ENCODE data around the gene FCRL3.

Gene FCRL3

DNA sequence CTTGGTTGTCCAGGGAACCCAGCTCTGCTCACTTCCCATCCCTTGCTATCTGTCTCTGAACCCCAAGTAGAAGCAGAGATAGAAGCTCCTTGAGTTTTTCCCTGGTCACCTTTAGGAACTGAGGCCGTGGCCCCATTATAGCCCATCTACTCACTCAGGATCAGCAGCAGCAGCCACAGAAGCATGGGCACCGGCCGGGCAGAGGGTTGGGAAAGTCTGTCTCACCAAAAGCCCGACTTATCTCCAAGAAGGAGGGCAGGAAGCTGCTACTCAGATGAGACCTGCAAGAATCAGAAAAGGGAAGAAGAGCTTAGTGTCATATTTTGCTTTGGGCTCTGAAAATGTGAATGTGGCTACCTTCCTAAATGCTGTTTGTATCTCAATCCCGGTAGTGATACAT lies 264 bp downstream of the FCRL3 start:
- H3K9me3 ChIP-seq (ENCODE audit: control insufficient read depth, insufficient read depth, low read depth, low read length): no peaks in the 10 kb centered on the region
- TF ChIP-seq GFI1B (tag by site-specific recombination; IDR thresholded peaks at IDR 0.05) (no peak), KLF9 (tag by site-specific recombination; IDR thresholded peaks at IDR 0.05; ENCODE audit: low read depth) (no peak), ZFP3 (tag by site-specific recombination; IDR thresholded peaks at IDR 0.05; ENCODE audit: low read depth) (no peak), HOXA7 (CRISPR knock-in tag; IDR thresholded peaks at IDR 0.05; ENCODE audit: borderline replicate concordance) (no peak), ZNF707 (tag by site-specific recombination; IDR thresholded peaks at IDR 0.05) (no peak), ZNF610 (tag by site-specific recombination; IDR thresholded peaks at IDR 0.05; ENCODE audit: borderline replicate concordance) (no peak), SP2 (tag by site-specific recombination; IDR thresholded peaks at IDR 0.05) (no peak), ZNF404 (tag by site-specific recombination; IDR thresholded peaks at IDR 0.05) (no peak), ZNF664 (tag by site-specific recombination; IDR thresholded peaks at IDR 0.05) (no peak)
- H3K36me3 ChIP-seq (ENCODE audit: control insufficient read depth in 2 of 2, insufficient read depth in 1 of 2, low read length in 2 of 2): no peaks in the 10 kb centered on the region
- ChIA-PET CTCF (interaction anchor here (1.6 kb wide), 1 partner anchor 9 kb away, joined by 6 read pairs; no protein-coding TSS in a partner anchor), POLR2A (no interaction called here)
- H3K27ac ChIP-seq (ENCODE audit: extremely low read depth, low read depth, low read length): no peak overlapping the region
- no peak overlapping the region for H3K4me3 ChIP-seq (ENCODE audit: low read depth, low read length)
- no peaks in the 10 kb centered on the region for H3K4me1 ChIP-seq (ENCODE audit: control insufficient read depth, insufficient read depth, low read length)

- ChIA-PET POLR2A (no interaction called here), CTCF (no interaction called here)
- Histone ChIP-seq H3K4me1 (ENCODE audit: control insufficient read depth, insufficient read depth, low read length) (no peaks in the 10 kb centered on the region), H3K9me3 (ENCODE audit: control insufficient read depth, insufficient read depth, low read depth, low read length) (no peaks in the 10 kb centered on the region), H3K36me3 (ENCODE audit: control insufficient read depth in 2 of 2, insufficient read depth in 1 of 2, low read length in 2 of 2) (no peaks in the 10 kb centered on the region), H3K4me3 (ENCODE audit: low read depth, low read length) (no peak overlapping the region), H3K27ac (ENCODE audit: extremely low read depth, low read depth, low read length) (no peak overlapping the region)
- no peak for TF ChIP-seq ZNF214 (tag by site-specific recombination; IDR thresholded peaks at IDR 0.05; ENCODE audit: borderline replicate concordance)
- no peak for TF ChIP-seq ZNF16 (tag by site-specific recombination; IDR thresholded peaks at IDR 0.05; ENCODE audit: low read depth)
- no peak for TF ChIP-seq ZNF600 (tag by site-specific recombination; IDR thresholded peaks at IDR 0.05)
Measured at GRCh38 chr1:157697781-157698569, 2.6 kb downstream of the FCRL3 start.

- no peak overlapping the region for H3K27ac ChIP-seq (ENCODE audit: extremely low read depth, low read depth, low read length)
- CTCF ChIA-PET: interaction anchor here (1.3 kb wide), 1 partner anchor 117 kb away, joined by 5 read pairs; no protein-coding TSS in a partner anchor
- no peaks in the 10 kb centered on the region for H3K9me3 ChIP-seq (ENCODE audit: control insufficient read depth, insufficient read depth, low read depth, low read length)
- POLR2A ChIA-PET: no interaction called here
- no peaks in the 10 kb centered on the region for H3K36me3 ChIP-seq (ENCODE audit: control insufficient read depth in 2 of 2, insufficient read depth in 1 of 2, low read length in 2 of 2)
- TF ChIP-seq FEZF1 (tag by site-specific recombination; IDR thresholded peaks at IDR 0.05): no peak
- TF ChIP-seq SETDB1 (IDR thresholded peaks at IDR 0.05; ENCODE audit: insufficient read length, low read length): no peak
- no peak for TF ChIP-seq TRIM28 (IDR thresholded peaks at IDR 0.05; ENCODE audit: borderline replicate concordance, low read length)
- no peak for TF ChIP-seq ZNF610 (tag by site-specific recombination; IDR thresholded peaks at IDR 0.05; ENCODE audit: borderline replicate concordance)
- no peak for TF ChIP-seq ZNF10 (tag by site-specific recombination; IDR thresholded peaks at IDR 0.05)
- TF ChIP-seq PRDM6 (tag by site-specific recombination; IDR thresholded peaks at IDR 0.05): no peak
- H3K4me3 ChIP-seq (ENCODE audit: low read depth, low read length): no peak overlapping the region
- no peaks in the 10 kb centered on the region for H3K4me1 ChIP-seq (ENCODE audit: control insufficient read depth, insufficient read depth, low read length)
Measured at GRCh38 chr1:157696966-157697628, 3.5 kb downstream of the FCRL3 start.

Data from HEK293 (cell line).